Activated CD4-positive, CD25-positive, alpha-beta regulatory T cell treated with anti-CD3 and anti-CD28 coated beads, Interleukin-2, amount 50 U/mL, for 72 hours (primary cell): ENCODE results near the gene SRM.
"Not testable (repeated sequence)": the region's sequence is repeated elsewhere in the genome, so short reads cannot be mapped to it uniquely, and the experiment has no call there.

Experiments used
- DNase-seq: peaks from one replicate; pipeline ENCODE4 v3.0.0; 2021

SRM gene

GRCh38 chr1:11063937-11064537 is 4.2 kb upstream of the SRM start:
- DNase-seq = peak; percentile 12

DNA sequence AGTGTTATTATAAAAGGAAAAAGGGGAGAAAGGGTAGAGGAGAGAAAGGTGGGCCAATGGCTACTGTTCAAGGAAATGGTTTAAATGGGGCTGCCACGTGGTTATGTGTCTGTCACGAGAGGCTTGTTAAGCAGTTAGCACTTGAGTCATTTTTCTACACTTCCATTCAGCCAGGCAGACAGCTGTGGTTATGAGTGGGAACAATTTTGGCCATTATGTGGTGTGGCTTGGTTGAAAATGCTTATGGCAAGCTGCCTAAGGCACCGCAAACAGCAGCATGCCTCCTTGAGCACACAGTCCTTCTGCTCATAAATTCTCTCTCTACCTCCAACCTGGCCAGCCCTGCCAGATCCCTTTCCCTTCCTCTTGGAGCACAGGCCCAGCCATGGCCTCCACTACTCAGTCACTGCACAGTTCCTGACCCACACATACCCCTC is 3.2 kb upstream of the SRM start:
- DNase-seq = peak; percentile 31

DNA sequence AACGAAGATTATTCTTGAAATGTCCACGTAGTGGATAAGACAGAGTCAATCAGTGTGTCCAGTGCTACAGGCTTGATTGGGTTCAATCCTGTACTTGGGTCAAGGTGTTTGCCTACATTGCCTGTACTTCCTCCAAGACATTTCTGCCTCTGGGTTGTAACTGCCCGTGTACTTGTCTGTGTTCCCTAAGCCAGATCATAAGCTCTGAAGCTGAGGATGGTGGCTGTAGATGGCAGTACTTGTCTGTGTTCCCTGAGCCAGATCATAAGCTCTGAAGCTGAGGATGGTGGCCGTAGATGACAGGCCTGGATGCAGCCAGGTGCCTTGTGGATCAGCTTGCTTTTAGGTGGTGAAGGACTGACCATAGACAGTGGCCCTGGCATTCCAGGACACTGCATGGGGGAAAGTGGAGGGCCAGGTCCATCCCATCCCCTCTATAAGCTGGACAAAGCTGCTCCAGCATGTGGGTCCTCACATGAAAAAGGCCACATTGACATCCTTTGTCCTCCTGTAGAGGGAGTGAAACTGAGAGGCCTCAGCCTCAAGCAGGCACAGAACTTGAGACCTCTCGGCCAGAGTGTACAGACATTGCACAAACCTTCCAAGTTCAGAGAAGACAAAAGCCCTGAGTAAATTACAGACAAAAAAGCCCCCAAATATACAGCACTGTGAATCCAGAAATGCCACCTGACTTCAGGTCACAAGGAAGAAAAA is 2.0 kb upstream of the SRM start:
- DNase-seq = peak; percentile 17

- no peak for DNase-seq
Observed at GRCh38 chr1:11059155-11059967, 457 bp downstream of the SRM start.

GRCh38 chr1:11058595-11059154 is 1.1 kb downstream of the SRM start:
- DNase-seq = no peak

- no peak for DNase-seq
Observed at GRCh38 chr1:11058026-11058425, 1.8 kb downstream of the SRM start.

GRCh38 chr1:11057477-11057876 is 2.3 kb downstream of the SRM start:
- DNase-seq = no peak

DNA sequence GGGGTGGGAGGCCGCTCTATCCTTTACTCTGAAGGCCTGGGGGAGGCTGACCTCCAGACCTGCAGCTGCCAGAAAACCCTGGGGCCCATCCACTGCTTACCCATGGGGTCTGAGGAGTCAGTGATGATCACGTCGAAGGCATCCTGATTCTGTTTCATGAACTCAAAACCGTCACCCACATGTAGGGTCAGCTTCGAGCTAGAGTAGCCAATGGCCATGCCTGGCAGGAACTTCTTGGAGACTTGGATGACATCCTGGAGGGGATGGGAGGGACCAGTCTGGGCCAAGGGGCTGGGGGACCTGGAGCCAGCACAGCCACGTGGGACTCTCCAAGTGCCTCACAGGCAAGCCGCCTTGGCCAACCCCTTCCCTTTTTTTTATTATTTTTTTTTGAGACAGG is 3.3 kb downstream of the SRM start:
- no peak for DNase-seq

- no peak for DNase-seq
Observed at GRCh38 chr1:11055676-11056075, 4.1 kb downstream of the SRM start.

- no peak for DNase-seq
Observed at GRCh38 chr1:11054666-11055065, 5.2 kb downstream of the SRM start.

GRCh38 chr1:11054181-11054580 is 5.6 kb downstream of the SRM start:
- DNase-seq = no peak

DNA sequence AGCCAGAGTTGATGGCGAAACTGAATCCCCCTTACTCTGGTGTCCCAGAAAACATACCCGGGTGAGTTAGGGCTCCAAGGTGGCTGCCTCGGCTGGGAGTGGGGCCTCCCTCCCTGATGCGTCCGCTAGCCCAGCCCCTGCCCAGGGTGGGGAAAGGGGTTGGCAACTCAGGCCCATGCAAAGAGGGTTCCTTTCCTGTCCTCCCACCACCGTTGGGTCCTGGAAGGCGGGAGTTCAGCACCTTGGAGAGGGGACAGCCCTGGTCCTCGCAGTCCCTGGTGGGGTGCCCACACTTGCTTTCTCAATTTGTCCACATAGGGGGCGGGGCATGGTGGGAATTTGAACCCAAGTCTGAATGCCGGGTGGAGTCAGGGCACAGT is 6.1 kb downstream of the SRM start:
- DNase-seq = no peak

- DNase-seq = no peak
Observed at GRCh38 chr1:11052839-11053757, 6.7 kb downstream of the SRM start.

- no peak for DNase-seq
Observed at GRCh38 chr1:11051781-11052511, 7.9 kb downstream of the SRM start.

DNA sequence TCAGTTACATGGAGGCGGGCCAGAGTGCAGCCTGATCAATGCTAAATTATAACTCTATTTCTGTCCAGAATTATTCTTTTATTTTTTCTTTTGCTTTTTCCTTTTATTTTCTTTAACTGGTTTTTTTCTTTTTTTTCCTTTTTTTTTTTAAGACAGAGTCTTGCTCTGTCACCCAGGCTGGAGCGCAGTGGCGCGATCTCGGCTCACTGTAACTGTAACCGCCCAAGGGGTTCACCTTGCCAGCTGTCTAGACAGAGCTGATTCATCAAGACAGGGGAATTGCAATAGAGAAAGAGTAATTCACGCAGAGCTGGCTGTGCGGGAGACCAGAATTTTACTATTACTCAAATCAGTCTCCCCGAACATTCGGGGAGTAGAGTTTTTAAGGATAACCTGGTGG is 8.7 kb downstream of the SRM start:
- not testable (repeated sequence) for DNase-seq

DNA sequence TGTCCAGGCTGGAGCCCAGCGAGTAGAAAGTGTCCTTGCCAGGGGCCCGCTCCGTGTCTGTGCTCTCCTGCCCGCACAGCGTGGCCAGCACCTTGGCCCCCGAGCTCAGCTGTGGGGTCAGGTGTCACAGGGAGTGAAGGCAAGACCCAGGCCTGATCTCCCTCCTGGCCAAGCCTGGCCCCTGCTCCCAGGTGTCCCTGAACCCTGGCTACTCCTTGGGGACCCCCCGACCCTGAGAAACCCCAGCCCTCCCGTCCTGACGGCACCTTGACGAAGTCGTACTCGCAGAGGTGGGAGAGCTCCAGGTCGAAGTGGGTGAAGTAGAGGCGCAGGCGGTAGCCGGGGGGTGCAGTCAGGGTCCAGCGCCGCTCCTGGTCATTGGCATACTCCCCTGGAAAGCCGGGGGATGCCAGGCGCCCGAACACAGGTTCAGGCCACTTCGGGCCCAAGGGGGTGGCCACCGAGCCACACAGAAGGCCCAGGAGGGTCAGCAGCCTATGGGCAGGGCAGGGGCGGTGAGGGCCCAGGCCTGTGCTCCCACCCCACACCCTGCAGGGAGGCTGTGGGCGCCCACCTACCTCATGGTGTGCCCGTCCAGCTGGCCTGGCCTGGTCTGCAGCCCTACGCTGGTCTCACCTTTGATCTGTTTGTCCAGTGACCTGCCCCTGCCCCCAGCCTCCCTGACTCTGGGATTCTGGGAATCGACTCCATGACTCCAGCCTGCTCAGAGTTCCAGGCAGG is 13.0 kb downstream of the SRM start, which contains the start of gene MASP2:
MASP2 (minus strand) TSS at position 615 of the 741 bp plus-strand sequence; CDS start at position 583, 32 bp downstream.
- DNase-seq = peak; percentile 23

- peak; percentile 8 for DNase-seq
Observed at GRCh38 chr1:11046270-11046566, 13.6 kb downstream of the SRM start.

- peak; percentile 25 for DNase-seq
Observed at GRCh38 chr1:11045428-11046269, 14.2 kb downstream of the SRM start.

DNA sequence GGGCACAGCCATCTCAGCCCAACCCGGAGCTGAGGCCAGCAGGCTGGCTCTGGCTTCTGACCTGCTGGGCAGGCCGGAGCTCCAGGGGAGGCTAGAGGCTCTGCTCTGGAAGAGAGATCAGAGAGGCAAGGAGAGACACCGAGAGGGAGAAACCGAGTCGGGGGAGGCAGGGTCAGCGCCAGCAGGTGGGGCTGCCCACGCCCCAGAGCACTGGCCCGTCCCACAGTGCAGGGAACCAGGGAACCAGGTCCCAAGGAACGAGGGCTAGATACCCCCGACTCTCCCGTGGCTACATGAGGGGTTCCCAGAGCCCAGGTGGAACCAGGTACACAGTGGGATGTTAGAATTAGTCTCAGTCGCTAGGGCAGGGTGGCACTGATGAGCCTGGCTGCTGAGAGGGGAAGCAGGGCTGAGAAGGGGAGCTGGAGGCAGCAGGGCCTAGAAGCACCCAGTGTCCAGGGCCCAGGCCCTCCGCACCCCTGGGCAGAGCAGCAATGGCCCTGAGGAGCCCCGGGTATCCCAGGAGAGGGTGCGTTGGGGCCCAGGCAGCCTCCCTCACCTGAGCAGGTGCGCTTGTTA is 14.9 kb downstream of the SRM start:
- peak; percentile 15 for DNase-seq
